Measurements from ENCODE around the gene KIF3C. TPM values are rescaled to one million over a fixed set of nuclear protein-coding genes. Genes with fewer than 3 reads are reported as not detected.
A peak's percentile ranks its signal among the peaks of the same experiment; 100 is the strongest.

The KIF3C gene
- total RNA-seq, 1 donor from 2014 or later: 29.7 TPM

DNA sequence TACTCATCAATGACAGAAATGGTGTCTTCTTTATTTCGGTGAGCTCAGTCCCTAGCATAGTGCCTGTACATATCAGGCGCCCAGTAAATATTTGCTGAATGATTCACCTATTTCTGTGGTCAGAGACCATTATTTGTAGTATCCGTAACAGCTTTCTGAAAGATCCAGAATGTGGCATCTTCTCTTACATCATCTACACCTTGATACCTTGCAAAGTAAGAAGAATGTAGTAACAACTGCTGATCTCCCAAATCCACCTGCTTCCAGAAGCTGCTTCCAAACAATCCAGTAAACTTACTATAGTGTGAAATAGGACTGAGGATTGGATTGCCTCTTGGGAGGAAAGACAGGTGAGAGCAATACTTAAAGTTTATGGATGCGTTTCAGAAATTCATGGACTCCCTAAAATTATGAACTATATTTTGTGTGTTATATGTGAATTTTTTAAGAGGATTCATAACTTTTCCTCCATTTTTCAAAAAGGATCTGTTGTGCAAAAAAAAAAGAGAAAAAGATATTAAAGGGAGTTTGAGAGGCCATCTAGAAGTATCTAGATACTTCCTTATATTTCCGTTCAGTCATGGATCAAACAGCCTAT lies 103.1 kb downstream of the KIF3C start:
- Mint-ChIP-seq H3K4me1 (ENCODE audit: unreplicated experiment) (peaks cover 26% of the 10 kb centered on the region), H3K4me3 (ENCODE audit: unreplicated experiment) (peak overlapping the region; percentile 97), H3K27ac (ENCODE audit: unreplicated experiment) (peak overlapping the region; percentile 98), H3K36me3 (ENCODE audit: unreplicated experiment) (peaks cover 11% of the 10 kb centered on the region), H3K9me3 (ENCODE audit: unreplicated experiment) (no peaks in the 10 kb centered on the region), H3K27me3 (ENCODE audit: unreplicated experiment) (peaks cover 11% of the 10 kb centered on the region)
- DNase-seq (ENCODE audit: extremely low spot score, unreplicated experiment): no peak
- no peak for TF ChIP-seq CTCF (IDR thresholded peaks at IDR 0.05)

DNA sequence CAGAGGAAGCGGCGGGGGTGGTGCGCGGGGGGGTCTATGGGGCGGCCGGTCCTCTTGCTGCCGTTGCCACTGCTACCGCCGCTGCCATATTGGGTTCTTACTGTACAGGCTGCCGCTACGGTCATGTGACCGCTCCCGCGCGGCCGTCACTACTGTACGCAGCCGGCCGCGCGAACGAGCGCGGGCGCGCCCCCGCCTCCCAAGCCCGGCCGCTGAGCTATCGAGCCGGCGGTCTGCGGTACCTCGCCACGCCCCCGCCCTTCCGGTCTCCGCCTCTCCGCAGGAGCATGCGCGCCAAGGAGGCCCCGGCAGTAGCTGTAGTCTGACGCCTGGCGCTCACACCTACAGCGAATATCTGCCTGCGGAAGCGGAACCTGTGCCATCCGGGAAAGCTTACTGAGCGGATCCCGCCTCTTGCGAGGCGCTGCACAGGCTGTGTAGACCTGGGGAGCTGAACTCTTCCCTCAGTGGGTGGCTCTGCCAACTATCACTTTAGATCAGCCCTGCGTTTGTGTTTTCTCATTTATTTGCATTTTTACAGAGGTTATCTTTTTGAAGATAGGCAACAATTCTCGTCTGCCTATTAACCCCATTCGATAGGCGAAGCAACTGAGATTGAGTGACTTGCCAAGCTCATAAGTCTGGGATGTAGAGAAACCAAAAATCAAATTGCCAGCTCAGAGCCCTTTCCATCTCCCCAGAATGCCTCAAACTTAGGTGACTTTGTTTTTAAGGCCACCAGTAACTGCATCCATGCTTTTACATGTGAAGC lies 103.8 kb downstream of the KIF3C start, which contains the start of gene ASXL2:
Gene ASXL2 (minus strand): TSS at position 127 of the 772 bp plus-strand sequence. CDS start 265 bp downstream, outside the sequence.
- Mint-ChIP-seq H3K36me3 (ENCODE audit: unreplicated experiment) (peaks cover 11% of the 10 kb centered on the region), H3K4me3 (ENCODE audit: unreplicated experiment) (peak within 1 kb of the TSS; percentile 97), H3K9me3 (ENCODE audit: unreplicated experiment) (no peaks in the 10 kb centered on the region), H3K27me3 (ENCODE audit: unreplicated experiment) (peaks cover 11% of the 10 kb centered on the region), H3K27ac (ENCODE audit: unreplicated experiment) (peak within 1 kb of the TSS; percentile 98), H3K4me1 (ENCODE audit: unreplicated experiment) (peaks cover 28% of the 10 kb centered on the region)
- peak; percentile 14 for TF ChIP-seq CTCF (IDR thresholded peaks at IDR 0.05)
- DNase-seq (ENCODE audit: extremely low spot score, unreplicated experiment): peak; percentile 99

DNA sequence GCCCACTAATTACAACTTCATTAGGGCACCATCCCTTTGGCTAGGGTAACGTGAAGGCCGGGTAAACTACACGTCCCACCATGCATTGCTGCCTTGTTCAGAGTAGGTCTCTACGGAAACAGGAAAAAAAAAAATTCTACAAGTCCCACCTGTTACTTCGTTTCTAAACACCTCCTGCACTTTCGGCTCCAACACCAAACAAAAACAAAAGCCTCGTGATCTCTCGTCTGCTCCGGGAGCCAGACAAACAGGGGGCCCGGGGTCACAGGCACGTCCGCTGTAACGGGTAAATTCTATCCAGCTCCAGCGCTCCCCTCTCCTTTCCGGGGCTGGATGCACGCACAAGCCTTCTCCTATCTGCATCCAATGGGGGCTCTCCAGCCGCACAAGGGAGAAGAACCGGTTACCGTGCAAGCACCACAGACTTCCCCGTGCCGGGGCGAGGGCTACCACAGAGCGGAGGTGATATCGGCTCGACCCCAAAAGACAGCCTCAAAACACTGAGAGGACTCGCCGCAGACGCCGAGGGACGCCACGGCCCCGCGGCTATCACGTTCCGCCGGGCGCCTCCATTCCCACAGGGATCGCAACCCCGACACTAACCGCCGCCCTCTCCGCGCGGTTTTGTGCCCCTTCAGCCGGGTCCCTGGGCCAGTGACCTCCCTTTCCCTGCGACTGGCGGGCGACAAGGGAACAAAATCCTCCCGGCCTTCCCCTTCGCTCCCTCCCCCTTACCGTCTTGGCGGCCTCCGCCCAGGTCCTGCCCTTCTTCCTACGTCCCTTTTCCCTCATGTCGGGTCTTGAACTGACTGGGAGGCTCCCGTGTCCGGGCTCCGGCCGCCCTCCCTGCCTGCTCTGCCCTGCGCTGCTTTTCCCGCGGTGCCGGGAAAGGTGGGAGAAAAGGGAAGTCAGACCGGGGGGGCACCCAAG lies 104.6 kb downstream of the KIF3C start:
- Mint-ChIP-seq H3K9me3 (ENCODE audit: unreplicated experiment) (no peaks in the 10 kb centered on the region), H3K27ac (ENCODE audit: unreplicated experiment) (peak overlapping the region; percentile 95), H3K36me3 (ENCODE audit: unreplicated experiment) (peaks cover 11% of the 10 kb centered on the region), H3K4me3 (ENCODE audit: unreplicated experiment) (peak overlapping the region; percentile 97), H3K4me1 (ENCODE audit: unreplicated experiment) (peaks cover 28% of the 10 kb centered on the region), H3K27me3 (ENCODE audit: unreplicated experiment) (peaks cover 11% of the 10 kb centered on the region)
- no peak for TF ChIP-seq CTCF (IDR thresholded peaks at IDR 0.05)
- peak; percentile 85 for DNase-seq (ENCODE audit: extremely low spot score, unreplicated experiment)

Other genes with a start within 250 kb of the KIF3C start
- 32.7 and 34.0 TPM in 2 replicates for gene ASXL2, start 104.0 kb downstream of the KIF3C start, total RNA-seq
- gene RAB10, start 51.6 kb upstream of the KIF3C start, total RNA-seq: 139 and 150 TPM in 2 replicates
- 15.2 and 20.8 TPM in 2 replicates for gene GAREM2, start 190.6 kb upstream of the KIF3C start, total RNA-seq